Fibroblast of upper back skin (primary cell): ENCODE results near the gene PEBP1.
"Not testable (repeated sequence)": the region's sequence is repeated elsewhere in the genome, so short reads cannot be mapped to it uniquely, and the experiment has no call there.

Experiments
- DNase-seq: peaks from one replicate; pipeline ENCODE4 v3.0.0-alpha.2; 2013

Gene PEBP1

DNA sequence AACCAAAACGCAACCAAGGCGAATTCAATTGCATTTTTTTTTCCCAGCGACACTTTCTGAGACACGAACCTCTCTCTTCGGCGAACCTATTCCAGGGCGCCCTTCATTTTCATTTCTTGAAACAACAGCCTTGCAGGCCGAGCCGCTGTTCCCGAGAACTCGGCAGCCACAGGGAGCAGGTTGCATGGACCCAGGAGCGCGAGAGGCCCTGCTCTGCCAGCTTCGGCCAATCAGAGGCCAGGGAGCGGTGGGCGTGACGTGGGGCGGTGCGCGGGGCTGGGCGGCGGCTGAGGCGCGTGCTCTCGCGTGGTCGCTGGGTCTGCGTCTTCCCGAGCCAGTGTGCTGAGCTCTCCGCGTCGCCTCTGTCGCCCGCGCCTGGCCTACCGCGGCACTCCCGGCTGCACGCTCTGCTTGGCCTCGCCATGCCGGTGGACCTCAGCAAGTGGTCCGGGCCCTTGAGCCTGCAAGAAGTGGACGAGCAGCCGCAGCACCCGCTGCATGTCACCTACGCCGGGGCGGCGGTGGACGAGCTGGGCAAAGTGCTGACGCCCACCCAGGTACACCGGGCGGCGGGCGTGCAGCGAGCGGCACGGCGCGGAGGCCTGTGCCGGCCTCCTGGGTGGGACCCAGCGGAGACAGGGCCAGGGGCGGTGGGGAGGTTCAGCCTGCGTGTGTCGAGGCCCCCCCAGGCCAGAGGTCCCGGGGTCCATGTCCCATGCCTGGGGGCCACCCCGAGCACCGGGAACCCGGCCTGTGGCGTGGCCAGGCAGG lies at the start of gene PEBP1:
Gene PEBP1, plus strand, starts transcription at position 337 of the 771 bp plus-strand sequence. Its CDS starts 86 bp downstream, at position 423.
- peak; percentile 88 for DNase-seq

DNA sequence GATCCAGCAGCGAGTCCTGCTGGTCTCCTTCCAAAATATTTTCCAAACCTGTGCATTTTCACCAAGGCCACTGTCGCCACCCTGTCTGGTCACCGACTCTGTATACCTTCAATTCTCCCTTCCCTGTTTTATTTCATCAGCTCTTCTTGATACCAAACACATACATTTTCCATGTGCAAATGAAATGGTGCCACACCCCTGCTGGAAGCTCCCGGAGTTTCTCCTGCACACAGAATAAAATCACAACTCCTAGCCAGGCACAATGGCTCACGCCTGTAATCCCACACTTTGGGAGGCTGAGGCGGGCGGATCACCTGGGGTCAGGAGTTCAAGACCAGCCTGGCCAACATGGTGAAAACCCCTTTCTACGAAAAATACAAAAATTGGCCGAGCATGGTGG lies 46.1 kb upstream of the PEBP1 start:
- no peak for DNase-seq

DNA sequence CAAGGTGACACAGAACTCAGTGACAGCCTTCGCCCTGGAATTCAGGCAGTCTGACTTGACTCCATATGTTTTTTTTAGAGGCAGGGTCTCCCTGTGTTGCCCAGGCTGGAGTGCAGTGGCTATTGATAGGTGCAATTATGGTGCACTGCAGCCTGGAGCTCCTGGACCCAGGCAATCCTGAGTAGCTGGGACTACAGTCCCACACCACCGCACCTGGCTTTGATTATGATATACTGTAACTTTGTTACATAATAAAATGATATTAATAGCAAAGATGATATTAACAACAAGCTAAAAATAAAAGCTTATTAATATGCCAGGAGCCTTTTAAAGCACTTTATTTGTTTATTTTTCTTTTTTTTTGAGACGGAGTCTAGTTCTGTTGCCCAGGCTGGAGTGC lies 41.9 kb upstream of the PEBP1 start:
- DNase-seq, result no peak

DNA sequence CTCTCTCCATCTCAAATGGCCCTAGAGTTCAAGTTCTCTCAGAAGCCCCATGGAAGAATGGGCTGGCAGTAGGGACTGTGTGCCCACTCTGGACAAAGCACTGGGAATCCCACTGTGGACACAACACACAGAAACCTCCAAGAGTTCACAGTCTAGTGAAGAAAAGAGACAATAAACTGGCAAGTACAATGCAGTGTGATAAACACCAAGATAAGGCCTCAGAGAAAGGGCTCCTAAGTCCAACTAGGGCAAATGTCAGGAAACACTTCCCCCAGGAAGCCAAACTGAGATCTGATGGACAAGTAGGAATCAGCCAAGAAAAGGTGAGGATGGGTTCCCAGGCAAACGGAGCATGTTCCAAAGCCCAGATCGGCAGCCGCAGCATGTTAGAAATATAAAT lies 37.5 kb upstream of the PEBP1 start:
- DNase-seq, result no peak

DNA sequence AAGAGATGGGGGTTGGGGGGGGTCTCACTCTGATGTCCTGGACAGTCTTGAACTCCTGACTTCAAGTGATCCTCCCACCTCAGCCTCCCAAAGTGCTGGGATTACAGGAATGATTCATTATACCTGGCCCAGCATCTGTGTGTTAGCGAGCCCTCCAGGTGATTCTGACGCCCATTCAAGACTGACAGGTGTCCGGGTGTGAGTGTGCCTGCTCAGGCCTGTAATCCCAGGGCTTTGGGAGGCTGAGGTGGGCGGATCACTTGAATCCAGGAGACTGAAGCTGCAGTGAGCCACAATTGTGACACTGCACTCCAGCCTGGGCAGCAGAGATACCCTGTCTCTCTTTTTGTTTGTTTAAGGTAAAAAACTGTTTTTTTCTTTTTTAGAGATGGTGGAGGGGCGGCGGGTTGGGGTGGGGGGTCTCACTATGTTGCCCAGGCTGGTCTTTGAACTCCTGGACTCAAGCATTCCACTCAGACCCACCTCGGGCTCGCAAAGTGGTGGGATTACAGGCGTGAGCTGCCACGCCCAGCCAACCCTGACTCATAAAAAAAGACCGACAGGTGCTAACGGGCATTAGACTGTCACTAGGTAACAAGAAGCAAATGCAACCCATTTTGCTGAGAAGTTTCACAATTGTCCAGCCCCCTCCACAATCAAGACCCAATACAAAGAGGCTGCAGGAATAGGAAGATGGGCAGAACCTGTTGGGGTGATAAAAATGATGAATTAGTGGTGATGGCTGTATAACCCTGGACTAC lies 36.8 kb upstream of the PEBP1 start:
- no peak for DNase-seq

DNA sequence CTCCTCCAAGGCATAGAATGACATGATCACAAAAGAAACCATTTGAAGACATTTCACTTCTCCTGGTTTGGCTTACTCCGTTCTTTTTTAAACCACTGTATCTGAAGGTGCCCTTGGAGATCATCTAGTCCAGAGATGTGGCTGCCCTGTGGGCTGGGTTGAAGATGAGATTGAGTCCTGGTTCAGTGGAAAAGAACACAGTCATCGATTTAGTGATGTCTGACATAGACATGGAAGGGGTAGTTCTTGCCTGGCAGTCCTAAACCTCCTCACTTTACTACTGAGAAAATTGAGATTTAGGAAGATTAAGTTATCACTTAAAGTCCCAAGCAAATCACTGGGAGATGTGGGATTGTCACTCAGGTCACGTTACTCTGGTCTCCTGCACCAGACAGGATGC lies 34.9 kb upstream of the PEBP1 start:
- DNase-seq, result no peak

DNA sequence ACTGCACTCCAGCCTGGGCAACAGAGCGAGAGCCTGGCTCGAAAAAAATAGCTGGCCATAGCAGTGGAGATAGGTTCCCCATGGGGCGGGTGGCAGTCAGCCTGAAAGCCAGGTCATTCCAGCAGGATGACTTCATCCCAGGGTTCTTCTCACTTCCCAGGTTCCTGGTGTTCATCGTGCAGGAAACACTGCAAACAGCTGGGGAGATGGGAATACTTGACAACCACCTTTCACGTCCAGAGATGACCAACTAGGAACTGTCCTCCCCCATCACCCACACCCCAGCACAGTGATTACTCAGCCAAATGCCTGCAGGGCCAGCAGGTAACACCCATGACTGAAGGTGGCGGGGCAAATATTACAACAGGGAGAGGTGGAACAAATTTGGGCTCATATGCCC lies 33.9 kb upstream of the PEBP1 start:
- DNase-seq, result peak; percentile 4

DNA sequence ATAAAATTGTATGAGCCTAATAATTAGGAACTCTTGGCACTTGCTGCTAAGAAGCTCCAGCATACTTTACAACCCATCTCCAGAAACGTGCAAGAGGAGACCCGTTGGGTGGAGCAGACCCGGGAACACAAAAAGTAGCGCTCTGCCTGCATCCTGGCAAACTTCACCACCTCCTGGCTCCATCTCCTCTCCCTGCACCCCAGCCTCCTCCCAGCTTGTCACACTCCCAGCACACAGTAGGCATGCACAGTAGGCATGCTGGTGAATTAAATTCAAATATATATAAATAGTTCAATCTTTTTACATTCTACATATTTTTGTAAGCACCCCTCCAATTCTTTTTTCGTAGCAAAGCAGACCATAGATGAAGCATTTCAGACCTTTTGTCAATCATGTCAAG lies 33.3 kb upstream of the PEBP1 start:
- no peak for DNase-seq

DNA sequence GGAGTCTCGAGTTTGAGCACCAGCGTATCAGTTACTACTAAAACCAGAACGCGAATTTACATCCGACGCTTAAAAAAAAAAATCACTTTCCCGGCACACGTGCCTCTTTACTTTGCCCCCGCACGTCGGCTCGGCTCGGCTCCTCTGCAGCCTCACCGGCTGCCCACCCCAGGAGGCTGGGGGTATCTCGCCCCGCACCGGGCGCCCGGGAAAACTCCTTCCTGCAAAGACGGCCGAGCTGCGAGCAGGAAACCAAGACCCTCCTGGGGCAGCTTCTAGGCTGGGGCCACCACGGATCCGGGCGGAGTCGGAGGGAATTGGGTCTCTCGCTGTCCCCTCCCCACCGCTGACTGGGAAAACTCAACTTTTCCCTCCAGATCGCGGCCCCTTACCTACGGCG lies 32.7 kb upstream of the PEBP1 start:
- DNase-seq, result no peak

DNA sequence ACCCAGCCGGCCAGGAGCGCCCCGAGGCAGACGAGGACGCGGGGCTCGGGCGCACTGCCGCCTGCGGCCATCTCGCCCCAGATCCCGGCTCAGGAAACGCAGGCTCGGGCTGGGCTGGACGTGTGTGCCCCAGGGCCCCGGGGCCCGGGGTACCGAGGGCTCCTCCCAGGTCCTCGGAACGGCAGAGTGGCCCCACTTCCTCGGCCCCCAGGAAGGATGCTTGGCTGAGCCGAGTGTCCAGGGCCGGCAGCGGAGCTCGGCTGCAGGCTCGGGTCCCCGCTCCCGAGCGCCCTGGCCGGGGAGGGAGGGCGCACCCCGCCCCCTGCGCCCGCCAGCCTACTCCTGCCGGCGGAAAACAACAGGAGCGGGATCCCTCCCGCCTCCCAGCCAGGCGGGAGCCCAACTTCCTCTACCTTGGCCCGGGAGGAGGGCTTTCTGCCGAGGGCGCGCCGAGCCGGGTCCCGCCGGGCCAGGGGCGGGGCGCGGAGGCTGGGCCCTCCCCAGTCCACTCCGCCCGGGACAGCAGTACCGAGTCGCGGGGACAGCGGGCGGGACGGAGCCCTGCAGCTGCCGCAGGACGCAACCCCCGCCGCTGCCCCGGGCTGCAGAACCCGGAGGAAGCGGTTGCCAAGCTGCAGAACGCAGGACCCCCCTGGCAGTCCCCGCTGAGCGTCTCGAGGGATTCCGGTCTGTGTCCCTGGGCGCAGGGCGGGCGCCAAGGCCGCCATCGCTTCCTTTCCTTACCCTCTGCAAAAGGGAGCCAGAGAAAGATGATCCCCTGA lies 32.1 kb upstream of the PEBP1 start, which contains the start of gene VSIG10:
Gene VSIG10, minus strand, starts transcription at position 411 of the 782 bp plus-strand sequence. Its CDS starts 340 bp downstream, at position 71.
- DNase-seq, result peak; percentile 52

DNA sequence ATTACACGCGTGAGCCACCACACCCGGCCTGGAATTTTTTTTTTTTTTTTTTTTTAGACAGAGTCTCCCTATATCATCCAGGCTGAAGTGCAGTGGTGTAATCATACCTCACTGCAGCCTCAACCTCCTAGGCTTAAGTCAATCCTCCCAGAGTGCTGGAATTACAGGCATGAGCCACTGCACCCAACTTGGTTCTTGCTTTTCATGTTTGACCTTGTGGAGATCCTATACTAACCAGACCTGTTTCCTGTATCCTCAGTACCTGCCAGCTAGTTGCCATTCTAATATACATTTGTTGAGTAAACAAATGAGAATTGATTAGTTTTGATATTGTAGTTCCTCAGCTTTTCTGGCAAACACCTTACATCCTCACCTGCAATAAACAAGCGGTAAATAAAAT lies 28.9 kb upstream of the PEBP1 start:
- no peak for DNase-seq

DNA sequence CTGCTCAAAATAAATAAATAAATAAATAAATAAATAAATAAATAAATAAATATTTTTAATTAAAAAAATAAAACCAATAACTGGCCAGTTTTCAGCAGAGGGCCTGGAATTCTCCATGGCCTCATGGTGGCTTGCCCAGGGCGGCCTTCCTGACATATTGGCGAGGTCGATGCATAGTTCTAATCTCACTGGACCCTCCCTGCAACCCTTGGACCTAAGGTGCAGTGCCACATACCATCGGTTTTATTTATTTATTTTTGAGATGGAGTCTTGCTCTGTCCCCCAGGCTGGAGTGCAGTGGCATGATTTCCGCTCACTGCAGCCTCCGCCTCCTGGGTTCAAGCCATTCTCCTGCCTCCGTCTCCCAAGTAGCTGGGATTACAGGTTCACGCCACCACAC lies 28.2 kb upstream of the PEBP1 start:
- DNase-seq, result no peak

DNA sequence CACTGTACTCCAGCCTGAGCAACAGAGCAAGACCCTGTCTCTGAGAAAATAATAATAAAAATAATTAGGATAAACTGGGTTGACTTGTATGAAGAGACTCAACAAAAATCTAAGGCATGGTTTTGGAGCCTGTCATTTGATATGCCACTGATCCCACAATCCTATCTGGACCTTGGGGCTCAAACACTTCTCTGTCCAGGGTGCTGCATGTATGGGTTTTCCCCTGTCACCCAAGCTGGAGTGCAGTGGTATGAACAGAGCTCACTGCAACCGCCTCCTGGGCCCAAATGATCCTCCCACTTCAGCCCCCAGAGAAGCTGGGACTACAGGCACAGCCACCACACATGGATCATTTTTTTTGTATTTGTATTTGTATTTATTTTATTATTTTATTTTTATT lies 26.8 kb upstream of the PEBP1 start:
- no peak for DNase-seq

DNA sequence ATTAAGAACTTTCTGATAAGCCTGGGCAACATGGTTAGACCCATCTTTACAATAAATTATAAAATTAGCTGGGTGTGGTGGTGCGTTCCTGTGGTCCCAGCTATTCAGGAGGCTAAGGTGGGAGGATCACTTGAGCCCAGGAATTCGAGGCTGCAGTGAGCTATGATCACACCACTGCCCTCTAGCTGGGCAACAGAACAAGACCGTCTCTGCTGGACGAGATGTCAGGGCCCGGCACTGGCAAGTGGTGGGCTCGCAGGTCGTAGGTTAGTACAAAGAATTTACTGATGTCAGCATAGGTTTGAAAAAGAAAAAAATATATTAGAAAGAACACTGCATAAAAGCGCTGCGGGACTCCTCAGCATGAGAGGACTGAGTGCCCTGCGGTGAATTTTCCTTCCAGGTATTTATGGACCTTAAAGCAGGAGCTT lies 16.5 kb upstream of the PEBP1 start:
- no peak for DNase-seq

DNA sequence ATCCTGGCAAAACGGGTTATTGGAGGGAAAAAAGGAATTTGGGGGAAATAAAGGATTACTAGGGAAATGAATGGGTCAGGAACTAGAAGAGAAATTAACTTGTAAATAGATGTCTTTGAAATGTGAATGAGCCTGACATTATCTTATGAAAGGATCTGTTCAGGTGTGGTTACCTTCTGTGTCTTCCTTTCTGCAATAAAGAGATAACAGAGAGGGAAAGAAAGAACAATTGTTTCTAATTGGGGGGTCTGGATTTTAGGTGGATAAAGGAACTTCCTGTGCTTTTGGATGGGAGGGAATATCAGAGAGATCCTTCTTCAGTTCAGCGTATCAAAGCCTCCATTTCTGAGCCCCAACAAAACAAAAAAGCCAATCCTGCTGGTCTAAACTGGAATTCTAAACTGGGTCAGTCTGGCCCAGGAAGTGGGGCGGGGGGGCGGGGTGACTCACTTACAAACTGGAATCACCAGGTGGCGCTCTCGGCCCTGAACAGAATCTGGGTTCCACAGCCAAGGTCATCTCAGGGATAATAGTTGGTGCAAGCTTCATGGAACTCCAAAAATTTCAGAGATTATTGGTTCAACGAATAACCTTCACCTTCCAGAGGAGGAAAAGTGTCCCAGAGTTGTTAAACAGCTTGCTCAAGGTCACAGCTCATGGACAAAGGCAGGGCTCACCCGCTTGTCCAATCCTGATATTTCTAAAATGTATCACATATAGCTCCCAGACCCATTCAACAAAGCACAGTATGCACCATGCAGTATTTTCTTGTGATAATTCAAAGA lies 15.2 kb upstream of the PEBP1 start:
- DNase-seq, result peak; percentile 56

DNA sequence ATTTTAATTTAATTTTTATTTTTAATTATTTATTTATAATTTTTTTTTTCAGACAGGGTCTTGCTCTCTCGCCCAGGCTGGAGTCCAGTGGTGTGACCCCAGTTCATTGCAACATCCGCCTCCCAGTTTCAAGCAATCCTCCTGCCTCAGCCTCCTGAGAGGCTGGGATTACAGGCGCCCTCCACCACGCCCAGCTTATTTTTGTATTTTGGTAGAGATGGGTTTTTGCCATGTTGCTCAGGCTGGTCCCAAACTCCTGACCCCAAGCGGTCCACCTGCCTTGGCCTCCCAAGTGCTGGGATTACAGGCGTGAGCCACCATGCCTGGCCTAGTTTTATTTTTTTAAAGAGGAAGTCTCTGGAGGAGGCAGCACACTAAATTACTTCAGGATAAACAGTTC lies 13.7 kb upstream of the PEBP1 start:
- no peak for DNase-seq

DNA sequence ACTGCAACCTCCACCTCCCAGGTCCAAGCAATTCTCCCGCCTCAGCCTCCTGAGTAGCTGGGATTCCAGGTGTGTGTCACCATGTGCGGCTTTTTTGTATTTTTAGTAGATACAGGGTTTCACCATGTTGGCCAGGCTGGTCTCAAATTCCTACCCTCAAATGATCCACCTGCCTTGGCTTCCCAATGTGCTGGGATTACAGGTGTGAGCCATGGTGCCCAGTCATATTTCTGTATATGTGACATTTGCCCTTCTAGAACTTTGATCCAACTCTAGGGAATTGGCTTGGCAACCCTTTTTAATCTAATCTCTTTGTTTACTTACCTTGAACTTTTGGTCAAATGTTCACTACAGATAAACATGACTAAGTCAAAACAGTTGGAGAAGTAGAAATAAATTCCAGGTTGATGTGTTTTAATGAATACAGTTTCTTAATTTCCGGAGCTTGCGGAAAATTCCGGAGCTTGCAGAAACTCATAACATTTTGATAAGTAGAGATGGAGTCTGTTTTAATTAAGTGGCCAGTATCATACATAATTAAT lies 11.5 kb upstream of the PEBP1 start:
- no peak for DNase-seq

DNA sequence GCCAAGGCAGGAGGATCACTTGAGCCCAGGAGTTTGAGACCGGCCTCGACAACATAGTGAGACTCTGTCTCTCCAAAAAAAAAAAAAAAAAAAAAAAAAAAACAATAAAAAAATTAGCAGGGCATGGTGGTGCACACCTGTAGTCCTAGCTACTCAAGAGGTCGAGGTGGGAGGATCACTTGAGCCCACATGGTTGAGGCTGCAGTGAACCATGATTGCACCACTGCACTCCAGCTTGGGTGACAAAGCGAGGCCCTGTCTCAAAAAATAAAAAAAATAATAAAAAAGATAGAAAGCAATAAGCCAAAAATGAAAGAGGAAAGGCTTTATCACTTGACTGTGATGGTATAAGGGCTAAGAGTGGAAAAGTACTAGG lies 10.2 kb upstream of the PEBP1 start:
- no peak for DNase-seq

DNA sequence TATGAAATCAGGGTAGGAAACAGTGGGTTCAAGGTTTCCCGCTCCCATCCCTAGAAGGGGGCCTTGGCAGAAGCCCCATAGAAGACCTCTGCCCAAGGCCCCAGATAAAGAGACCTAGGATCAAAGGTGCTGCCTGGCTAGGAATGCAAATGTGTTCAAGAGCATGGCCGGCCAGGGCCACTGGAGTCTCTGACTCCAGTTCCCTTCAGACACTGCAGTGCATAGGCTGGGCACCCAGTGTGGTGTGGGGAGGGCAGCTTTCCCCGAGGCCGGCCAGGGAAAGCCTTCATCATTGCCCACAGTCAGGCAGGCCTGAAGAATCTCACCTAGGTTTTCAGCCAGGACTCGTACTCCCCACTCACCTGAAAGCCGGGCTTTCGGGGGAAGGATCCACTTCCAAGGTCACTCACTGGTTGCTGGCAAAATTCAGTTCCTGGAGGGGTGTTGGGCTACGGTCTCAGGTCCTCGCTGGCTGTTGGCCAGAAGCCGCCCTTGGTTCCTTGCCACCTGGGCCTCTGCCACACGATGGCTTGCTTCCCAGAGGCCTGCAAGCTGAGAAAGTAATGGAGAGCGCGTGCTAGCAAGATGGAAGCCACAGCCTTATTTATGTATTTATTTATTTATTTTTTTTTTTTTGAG lies 9.7 kb upstream of the PEBP1 start:
- DNase-seq, result no peak

DNA sequence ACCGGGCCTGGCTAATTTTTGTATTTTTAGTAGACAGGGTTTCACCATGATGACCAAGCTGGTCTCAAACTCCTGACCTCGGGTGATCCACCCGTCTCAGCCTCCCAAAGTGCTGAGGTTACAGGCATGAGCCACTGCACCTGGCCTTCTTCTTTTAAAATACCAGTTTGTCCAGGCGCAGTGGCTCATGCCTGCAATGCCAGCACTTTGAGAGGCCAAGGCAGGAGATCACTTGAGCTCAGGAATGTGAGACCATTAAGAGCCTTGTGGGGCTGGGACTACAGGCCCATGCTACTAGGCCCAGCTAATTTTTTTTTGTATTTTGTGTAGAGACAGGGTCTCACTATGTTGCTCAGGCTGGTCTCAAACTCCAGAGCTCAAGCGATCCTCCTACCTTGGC lies 8.1 kb upstream of the PEBP1 start:
- no peak for DNase-seq

DNA sequence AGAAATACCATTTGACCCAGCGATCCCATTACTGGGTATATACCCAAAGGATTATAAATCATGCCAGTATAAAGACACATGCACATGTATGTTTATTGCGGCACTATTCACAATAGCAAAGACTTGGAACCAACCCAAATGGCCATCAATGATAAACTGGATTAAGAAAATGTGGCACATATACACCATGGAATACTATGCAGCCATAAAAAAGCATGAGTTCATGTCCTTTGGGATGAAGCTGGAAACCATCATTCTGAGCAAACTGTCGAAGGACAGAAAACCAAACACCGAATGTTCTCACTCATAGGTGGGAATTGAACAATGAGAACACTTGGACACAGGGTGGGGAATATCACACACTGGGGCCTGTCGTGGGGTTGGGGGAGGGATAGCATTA lies 6.5 kb upstream of the PEBP1 start:
- DNase-seq, result not testable (repeated sequence)

DNA sequence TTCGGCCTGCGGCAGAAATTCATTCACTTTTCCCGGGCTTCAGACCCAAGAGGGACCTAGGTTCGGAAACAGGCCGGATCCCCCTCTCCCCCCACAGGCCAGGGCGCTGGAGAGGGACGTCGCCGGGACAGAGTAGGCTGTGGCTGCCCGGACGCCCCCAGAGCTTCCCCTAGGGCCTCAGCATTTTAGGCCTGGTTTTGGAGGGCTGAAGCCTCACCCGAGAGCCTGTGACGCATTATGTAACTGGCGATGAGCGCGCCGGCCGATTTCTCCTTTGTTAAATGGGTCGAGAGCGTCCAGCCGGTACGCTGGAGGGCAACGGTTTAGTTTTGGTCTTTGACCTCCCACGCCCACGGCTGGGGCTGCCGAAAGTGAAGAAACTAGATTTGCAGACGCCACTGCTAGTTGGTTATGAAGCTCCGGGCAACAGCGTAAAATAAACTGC lies 657 bp downstream of the PEBP1 start:
- peak; percentile 29 for DNase-seq
